ENCODE measurements around the gene ARF3.

The ARF3 gene

GRCh38 chr12:48982397-48983080 is 25.3 kb upstream of the ARF3 start:
- no peak for DNase-seq

- no peak for DNase-seq
Observed at GRCh38 chr12:48981757-48982157, 24.5 kb upstream of the ARF3 start.

GRCh38 chr12:48980953-48981756 is 23.9 kb upstream of the ARF3 start:
- peak in 10 of 58 donors; percentile 26 to 62 (median 32) for DNase-seq

GRCh38 chr12:48980389-48980952 is 23.2 kb upstream of the ARF3 start:
- DNase-seq: no peak

- peak in 1 of 58 donors; percentile 8 for DNase-seq
Observed at GRCh38 chr12:48979602-48980388, 22.5 kb upstream of the ARF3 start.

GRCh38 chr12:48978741-48979601 is 21.7 kb upstream of the ARF3 start:
- DNase-seq: no peak

- DNase-seq: no peak
Observed at GRCh38 chr12:48978291-48978740, 21.0 kb upstream of the ARF3 start, which contains the start of gene WNT1. TSS of gene WNT1 (plus strand) at chr12:48978322. CDS start at chr12:48978651, 329 bp downstream.

- DNase-seq: no peak
Observed at GRCh38 chr12:48977290-48978281, 20.3 kb upstream of the ARF3 start.

GRCh38 chr12:48973941-48974673 is 16.8 kb upstream of the ARF3 start:
- DNase-seq: peak in 2 of 58 donors; percentile 10 to 13

- no peak for DNase-seq
Observed at GRCh38 chr12:48973531-48973930, 16.2 kb upstream of the ARF3 start.

GRCh38 chr12:48972952-48973483 is 15.7 kb upstream of the ARF3 start:
- DNase-seq: no peak

GRCh38 chr12:48972213-48972951 is 15.1 kb upstream of the ARF3 start:
- DNase-seq: no peak

GRCh38 chr12:48970702-48971334 is 13.5 kb upstream of the ARF3 start:
- DNase-seq: no peak

- peak in 3 of 58 donors; percentile 12 to 25 (median 25) for DNase-seq
Observed at GRCh38 chr12:48969833-48970701, 12.8 kb upstream of the ARF3 start.

GRCh38 chr12:48969160-48969771 is 12.0 kb upstream of the ARF3 start:
- no peak for DNase-seq

Data from anterior cingulate cortex (tissue), 58 donors.